NCI-H82 treated with DMSO at 0.1 percent for 48 hours (cell line): ENCODE results near the gene CRB3.
A peak's percentile ranks its signal among the peaks of the same experiment; 100 is the strongest.

Experiments
- DNase-seq: peaks from one replicate; lab custom pipeline; 2025; ENCODE audit not compliant: unreplicated experiment; lab: John Stamatoyannopoulos, UW

CRB3 gene

DNA sequence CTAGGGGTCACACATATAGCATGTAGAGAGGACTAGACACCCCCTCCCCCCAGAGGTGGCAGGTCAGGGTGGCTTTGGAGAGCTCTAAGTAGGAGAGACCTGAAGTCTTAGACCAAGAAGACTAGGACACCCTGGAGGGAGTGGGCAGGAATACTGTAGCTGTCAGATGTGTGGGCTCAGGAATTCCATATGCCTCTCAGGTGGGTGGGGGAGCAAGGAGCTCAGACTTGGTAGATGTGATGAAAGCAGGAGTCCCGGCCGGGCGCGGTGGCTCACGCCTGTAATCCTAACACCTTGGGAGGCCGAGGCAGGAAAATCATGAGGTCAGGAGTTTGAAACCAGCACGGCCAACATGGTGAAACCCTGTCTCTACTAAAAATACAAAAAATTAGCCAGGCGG, 1.6 kb downstream of the CRB3 start:
- DNase-seq, result no peak

DNA sequence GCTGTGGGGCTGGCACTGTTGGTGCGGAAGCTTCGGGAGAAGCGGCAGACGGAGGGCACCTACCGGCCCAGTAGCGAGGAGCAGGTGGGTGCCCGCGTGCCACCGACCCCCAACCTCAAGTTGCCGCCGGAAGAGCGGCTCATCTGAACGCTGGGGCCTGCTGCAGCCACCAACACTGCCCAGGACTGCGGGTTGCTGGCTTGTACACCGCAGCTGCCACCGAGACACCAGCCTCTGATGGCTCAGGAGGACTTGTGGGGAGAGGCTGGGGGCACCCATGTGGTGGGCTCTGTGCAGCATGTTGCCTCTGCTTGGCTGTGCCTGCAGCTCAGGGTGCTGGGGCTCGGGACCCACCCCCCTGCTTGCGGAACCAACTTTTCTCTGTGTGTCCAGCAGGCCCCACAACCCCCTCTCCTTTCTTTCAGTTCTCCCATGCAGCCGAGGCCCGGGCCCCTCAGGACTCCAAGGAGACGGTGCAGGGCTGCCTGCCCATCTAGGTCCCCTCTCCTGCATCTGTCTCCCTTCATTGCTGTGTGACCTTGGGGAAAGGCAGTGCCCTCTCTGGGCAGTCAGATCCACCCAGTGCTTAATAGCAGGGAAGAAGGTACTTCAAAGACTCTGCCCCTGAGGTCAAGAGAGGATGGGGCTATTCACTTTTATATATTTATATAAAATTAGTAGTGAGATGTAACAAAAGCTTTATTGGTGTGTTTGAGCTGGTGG, 2.6 kb downstream of the CRB3 start:
- no peak for DNase-seq

DNA sequence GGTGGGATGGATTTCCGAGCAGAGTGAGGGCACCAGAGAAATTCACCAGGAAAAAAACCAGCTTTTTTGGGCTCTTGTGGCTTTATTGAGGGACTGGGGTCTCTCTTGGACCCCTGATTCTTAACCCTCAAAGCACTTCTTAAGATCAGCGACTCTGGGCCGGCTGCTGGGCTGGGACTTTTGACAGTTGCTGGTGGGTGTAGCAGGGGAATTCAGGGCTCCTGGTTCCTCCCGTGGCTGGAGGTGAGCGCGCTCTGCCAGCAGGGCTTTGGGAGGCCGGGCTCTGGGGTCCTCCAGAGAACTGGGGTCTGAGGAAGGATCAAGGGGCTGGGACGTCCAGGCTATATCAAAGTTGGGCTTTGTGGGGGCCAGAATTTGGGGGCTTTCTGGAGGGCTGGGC, 3.3 kb downstream of the CRB3 start:
- DNase-seq, result no peak

DNA sequence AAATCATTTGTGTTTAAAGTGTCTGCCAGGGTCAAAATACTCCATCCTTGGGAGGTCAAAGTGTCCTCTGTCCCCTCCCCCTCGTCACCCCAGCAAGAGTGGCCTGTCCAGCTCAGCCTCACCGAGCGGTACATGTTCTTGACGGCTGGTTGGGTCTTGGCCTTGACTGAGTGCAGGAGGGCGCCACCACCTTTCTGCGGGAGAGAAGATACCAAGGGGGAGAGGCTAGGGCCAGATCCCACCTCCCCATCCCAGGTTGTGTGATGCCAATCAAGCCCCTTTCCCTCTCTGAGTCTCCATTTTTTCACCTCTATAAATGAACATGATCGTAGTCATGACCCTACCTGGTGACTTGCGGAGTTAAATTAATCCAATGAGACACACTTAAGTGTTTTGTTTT, 6.1 kb downstream of the CRB3 start:
- DNase-seq, result no peak

DNA sequence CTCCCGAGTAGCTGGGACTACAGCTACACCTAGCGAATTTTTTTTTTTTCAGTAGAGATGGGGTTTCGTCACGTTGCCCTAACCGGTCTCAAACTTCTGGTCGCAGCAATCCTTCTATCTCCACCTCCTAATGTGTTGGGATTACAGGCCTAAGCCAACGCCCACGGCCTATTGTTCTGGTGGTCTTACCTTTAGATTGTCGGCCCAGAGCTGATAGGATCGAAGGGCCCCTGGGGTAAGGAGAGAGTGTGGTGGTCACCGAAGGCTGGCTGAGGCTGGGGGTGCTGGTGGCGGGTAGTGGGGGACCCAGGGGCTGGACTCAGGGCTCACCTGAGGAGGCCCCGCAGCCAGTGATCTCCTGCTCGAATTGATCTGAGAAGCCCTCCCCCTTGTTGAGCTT, 7.0 kb downstream of the CRB3 start:
- DNase-seq, result no peak

DNA sequence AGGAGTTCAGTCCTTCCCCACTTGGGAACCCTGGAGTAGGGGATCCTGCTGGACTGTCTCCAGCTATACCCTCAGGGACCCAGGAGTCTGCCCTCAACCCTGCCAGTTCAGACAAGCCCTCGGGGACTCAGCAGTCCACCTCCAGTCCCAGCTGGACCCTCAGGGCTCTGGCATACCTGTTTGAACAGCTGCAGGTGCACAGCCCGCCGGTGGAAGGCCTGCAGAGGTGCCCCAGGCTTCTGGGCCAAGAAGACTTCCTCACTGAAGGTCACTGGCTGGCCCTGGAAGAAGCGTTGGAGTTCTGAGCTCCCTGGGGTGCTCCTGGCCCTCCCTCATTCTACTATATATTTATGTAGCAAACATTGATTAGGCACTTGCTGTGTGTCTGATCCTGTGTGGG, 8.6 kb downstream of the CRB3 start:
- no peak for DNase-seq

DNA sequence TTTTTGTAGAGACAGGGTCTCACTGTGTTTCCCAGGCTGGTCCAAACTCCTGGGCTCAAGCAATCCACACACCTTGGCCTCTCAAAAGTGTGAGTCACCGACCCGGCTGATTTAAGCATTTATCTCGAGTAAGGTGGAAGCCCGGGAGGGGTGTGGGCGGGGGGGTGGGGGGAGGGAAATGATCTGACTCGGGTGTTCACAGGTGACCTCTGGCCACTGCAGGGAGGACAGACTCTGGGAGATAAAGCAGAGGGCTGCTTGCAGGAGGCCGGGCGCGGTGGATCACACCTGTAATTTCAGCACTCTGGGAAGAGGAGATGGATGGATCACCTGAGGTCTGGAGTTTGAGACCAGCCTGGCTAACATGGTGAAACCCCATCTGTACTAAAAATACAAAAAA, 9.6 kb downstream of the CRB3 start:
- no peak for DNase-seq

DNA sequence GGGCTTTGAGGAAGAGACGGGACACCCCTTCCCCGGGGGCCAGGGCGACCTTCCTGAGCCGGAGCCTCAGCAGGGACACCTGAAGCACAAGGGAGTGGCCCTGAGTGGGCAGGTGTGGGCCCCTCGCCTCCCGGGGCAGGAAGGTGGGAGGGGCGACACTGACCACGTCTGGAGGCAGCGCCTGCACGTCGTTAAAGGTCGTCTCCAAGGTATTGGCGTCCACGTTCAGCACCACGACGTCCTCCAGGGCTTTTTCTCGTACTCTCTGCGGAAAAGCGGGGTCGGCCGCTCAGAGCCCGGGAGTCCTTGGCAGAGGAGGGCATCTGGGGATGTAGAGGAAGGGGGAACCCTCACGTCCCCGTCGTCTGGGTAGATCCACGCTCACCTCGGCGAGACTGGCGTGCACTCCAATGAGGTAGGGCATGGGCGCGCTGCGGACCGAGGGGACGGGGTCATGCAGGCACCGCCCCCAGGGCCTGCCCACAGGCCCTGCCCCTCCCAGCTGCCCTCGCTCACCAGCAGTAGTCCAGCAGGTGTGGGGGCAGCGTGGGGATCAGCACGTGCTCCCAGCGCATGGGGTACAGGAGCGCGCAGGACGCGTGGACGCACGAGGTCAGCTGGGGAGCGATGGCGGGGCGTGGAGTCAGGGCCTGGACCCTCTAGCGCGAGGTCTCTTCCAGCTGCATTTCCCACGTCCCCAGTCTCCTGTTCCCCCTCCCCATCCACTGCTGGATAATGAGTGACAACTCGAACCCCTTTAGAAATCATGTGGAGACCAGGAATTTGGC, 11.4 kb downstream of the CRB3 start:
- no peak for DNase-seq

DNA sequence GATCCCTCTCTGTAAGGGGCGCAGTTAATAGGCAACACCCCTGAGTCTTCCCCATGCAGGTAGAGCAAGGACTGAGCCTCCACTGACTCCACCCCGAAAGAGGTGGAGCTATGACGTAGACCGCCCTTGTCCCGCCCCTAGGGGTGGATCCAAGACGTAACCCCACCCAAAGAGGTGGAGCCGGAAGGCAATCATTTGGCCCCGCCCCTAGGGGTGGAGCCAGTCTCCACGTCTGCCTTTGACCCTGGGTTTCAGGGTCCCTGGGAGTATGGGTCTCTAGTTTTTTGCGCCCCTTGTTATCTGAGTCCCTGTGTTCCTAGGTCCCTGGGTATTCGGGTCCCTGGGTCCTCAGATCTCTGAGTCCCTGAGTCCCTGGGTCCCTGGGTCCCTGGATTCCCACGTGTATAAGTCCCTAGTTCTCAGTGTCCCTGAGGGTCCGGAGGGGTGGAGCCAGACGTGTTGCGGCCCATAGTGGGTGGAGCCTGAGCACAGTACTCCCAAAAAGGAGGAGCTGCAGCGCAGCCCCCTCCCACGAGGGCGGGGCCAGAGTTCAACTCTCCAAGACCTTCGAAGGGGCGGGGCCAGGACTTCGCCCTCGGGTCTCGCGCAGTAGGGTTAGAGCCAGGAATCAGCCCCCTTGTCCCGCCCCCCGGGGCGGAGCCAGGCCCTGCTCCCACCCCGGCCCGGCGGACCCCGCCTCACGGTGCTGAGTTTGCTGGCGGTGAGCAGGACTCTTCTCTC, 12.3 kb downstream of the CRB3 start:
- DNase-seq, result peak; percentile 57

DNA sequence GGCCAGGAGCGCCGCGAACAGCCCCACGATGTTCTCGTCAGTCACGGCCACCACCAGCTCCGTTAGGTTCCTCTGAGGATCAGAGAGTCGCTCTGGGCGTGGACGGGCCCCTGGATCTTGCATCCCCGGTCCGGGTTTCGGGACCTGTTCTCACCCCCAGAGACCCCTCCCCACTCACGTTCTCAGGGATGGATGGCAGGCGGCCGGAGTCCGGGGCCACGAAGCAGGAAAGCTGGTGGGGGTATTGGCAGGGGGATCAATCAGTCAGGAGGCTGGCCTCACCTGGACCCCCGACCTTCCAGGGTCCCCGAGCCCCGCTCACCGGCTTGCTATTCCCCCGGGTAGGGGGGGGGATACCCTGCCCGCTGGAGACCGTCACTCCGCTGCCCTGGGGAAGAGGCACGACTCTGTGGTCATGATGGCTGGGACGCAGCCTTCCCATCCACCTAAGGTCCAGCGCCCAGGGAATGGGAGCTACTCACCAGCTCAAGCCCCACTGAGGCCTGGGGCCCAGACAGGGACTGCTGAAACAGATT, 12.9 kb downstream of the CRB3 start:
- DNase-seq, result no peak

DNA sequence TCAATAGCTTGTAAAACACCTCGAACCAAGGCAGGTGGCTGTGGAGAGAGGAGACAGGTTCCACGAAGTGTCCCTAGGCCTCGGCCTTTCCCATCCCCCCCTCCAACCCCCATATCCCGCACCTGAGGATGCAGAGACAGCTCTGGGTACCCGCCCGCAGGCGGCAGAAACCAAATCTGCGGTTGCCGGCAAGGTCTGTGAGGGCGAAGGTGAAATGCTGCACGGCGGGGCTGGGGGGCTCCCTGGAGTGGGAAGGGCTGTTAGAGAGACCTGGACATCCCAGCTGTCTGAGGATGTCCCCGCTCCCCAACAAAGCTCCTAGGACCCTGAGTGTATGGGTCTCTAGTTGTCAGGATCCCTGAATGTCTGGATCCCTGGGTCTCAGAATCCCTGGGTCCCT, 14.7 kb downstream of the CRB3 start:
- no peak for DNase-seq

DNA sequence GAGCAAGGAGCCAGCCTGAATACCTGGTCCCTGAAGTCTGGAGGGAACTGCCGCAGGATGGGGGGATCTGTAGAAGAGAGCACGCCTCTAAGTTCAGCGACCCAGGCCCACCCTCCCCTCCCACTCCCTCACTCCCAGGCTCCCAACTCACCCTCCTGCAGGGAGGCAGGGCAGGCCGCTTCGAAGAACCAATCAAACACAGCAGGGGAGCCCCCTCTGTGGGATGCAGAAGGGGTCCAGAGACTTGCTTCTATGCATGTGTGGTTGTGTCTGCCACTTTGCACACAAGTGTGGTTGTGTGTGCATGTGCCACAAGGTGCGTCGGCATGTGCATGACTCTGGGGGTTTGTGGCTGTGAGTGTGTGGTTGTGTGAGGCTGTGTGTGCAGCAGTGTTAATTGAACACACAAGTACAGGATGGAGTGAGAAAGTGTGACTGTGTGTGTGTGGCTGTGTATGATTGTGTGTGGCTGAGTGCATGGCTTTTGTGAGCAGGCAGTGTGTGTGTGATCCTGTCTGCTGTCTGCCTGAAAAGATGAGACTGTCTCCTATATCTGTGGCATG, 15.8 kb downstream of the CRB3 start:
- no peak for DNase-seq

DNA sequence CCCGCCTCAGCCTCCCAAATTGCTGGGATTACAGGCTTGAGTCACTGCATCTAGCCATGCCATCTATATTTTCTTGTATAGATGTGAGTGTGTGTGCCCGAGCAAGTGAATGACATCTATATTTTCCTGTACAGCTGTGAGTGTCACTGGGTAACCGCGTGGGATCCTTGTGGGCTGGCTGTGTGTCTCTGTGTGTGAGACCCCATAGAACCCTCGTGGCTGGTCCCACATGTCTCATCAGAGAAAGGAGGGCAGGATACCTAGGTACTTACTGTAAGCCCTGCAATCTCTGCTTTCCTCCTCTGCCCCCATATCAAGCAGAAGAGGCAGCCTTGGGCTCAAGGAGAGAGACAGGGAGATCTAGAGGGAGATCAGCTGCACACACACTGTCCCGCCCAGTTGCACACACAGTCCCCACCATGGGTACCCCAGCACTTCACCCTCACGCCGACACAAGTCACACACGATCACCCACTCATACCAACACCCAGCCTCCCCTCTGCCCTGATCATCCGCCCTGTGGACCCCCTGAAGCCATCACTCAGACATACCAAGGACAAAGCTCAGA, 16.9 kb downstream of the CRB3 start:
- no peak for DNase-seq

DNA sequence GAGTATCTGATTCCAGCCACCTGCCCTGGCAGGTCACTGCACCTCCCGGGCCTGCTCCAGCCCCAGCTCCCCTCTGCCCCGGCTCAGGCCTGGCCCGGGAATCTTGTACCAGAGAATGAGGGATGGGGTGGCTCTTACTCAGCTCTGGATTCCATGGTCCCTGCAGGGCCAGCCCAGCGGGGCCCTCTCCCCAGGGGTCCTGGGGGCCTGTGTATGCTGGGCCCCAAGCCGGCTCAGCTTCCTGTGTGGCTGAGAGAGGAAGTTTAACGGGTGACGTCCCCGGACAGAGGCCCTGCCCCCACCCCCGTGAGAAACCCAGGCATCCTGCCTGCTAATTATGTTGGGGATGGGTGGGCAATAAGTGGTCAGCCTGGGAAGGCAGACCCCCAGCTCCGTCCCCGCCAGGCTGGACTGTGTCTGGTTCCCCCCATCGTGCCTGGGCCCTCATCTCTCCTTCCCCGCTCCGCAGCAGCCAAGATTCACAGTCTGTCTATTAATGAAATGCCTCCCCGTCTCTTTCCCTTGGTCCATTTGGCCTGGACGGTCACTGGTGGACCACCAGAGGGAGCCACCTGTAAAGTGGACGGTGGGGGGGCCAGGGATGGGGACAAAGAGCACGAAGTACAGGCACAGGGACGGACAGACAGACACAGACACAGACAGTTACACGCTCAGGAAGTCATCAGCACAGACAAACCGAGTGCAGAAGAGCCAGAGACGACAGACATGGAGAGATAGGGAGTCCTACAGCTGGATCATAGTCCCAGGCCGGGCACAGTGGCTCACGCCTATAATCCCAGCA, 17.7 kb downstream of the CRB3 start, which contains the start of gene DENND1C:
TSS of gene DENND1C (minus strand) at position 247 of the 802 bp plus-strand sequence. CDS start at position 155, 92 bp downstream.
- DNase-seq, result no peak

DNA sequence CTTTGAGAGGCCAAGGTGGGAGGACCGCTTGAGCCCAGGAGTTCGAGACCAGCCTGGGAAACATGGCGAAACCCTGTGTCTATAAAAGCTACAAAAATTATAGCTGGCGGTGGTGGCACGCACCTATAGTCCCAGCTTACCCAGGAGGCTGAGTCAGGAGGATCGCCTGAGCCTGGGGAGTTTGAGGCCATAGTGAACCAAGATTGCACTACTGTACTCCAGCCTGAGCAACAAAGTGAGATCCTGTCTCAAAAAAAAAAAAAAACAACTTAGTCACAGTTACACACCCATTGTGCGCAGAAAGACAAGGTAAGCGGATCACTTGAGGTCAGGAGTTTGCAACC, 18.2 kb downstream of the CRB3 start:
- no peak for DNase-seq

DNA sequence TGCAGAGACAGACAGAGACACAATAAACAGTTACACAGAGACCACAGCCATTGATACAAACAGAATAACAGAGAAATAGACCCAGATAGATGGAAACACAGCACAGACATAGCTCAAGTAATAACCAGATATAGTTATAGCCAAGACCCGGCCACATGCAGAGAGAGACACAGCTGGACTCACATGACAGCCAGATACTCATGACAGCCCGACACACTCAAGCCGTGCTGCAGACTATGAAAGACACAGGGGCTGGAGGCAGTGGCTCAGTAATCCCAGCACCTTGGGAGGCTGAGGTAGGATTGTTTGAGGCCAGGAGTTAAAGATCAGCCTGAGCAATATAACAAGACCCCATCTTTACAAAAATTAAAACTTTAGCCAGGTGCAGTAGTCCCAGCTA, 19.2 kb downstream of the CRB3 start:
- DNase-seq, result no peak

DNA sequence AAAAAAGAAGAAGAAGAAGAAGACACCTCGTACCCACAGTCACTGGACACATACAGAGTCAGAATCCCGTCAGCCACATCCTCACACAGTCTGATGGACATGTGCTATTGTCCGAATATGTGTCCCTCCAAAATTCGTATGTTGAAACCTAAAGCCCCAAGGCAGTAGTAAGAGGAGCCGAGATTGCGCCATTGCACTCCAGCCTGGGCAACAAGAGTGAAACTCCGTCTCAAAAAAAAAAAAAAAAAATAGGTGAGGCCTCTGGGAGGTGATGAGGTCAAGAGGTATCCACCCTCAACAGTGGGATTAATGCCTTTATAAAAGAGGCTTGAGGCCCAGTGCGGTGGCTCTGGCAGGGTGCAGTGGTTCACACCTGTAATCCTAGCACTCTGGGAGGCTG, 20.2 kb downstream of the CRB3 start:
- no peak for DNase-seq

DNA sequence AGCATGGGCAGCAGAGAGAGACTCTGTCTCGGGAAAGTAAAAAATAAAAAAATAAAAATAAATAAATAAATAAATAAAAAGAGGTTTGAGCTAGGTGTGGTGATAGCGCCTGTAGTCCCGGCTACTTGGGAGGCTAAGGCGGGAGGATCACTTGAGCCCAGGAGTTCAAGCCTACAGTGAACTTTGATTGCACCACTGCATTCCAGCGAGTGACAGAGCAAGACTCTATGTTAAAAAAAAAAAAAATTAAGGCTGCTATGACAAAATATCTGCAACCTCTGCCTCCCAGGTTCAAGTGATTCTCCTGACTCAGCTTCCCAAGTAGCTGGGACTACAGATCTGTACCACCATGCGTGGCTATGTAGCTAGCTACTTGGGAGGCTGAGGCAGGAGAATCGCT, 20.8 kb downstream of the CRB3 start:
- DNase-seq, result no peak

DNA sequence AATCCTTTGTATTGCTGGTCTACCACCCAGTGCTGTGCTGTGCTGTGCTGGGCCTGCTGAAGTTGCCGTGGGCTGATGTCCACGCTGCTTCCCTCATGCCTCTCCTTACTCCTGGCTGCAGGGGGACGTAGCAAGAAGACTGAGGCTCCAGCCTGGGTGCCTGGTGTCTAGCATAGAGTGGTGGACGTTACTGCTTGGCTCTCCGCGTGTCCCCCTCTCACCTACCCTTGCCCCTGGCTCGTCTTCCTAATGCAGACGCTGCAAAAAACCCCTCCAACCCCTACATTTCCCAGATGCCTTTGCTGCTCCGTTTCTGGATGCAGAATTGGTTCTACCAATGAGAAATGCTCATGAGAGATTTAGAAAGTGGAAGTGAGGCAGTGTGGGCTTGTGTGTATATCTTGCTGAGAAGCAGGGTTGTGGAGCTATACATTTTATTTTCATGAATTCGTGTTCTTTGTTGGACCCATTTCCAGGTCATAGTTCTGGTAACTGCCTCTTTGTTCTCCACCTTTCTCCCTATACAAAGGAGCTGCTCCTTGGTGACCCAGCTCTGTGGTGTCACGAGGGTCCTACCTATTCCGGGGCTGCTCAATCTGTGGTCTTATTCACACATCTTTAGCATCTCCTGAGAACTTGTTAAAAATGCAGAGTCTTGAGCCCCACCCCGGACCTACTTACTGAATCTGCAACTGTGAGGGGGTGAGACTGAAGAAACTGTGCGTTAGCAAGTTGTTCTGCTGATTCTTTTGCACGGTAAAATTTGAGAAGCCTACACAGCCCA, 25.4 kb downstream of the CRB3 start:
- DNase-seq, result no peak

DNA sequence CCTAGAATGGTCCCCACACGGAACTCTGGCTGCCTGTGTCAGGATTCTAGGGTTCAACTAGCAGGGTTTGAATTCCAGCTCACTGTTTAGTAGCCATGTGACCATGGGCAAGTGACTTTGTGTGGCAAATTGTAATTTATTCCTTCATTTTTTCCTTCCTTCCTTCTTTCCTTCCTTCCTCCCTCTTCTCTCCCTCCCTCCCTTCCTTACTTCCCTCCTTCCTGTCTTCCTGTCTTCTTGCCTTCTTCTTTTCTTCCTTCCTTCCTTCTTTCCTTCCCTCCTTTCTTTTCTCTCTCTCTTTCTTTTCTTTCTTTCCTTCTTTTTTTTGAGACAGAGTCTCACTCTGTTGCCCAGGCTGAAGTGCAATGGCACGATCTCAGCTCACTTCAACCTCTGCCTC, 26.1 kb downstream of the CRB3 start:
- no peak for DNase-seq
